Neural crest cell (in vitro differentiated cells): ENCODE data around the gene FOXA2. TPM values are rescaled to one million over a fixed set of nuclear protein-coding genes. Genes with fewer than 3 reads are reported as not detected.
A peak's percentile ranks its signal among the peaks of the same experiment; 100 is the strongest.

ENCODE experiments used
- DNase-seq: peaks from one replicate; pipeline ENCODE4 v3.0.0; 2021; ENCODE audit warnings: low read depth, mixed read lengths, low spot score
- H3K27ac Mint-ChIP-seq: one replicate; pipeline ENCODE4 v1.8.0; 2021; ENCODE audit warnings: mild to moderate bottlenecking, mixed read lengths; ENCODE audit not compliant: unreplicated experiment
- H3K27me3 Mint-ChIP-seq: 2 replicates; pipeline ENCODE4 v1.8.0; 2021; ENCODE audit warnings: low read depth, mild to moderate bottlenecking, mixed read lengths
- H3K36me3 Mint-ChIP-seq: 2 replicates; pipeline ENCODE4 v1.8.0; 2021; ENCODE audit warnings: low read depth, mild to moderate bottlenecking, mixed read lengths
- H3K4me1 Mint-ChIP-seq: 2 replicates; pipeline ENCODE4 v1.8.0; 2021; ENCODE audit warnings: mixed read lengths
- H3K4me3 Mint-ChIP-seq: one replicate; pipeline ENCODE4 v1.8.0; 2021; ENCODE audit warnings: mild to moderate bottlenecking, mixed read lengths
- H3K9me3 Mint-ChIP-seq: 2 replicates; pipeline ENCODE4 v1.8.0; 2021; ENCODE audit warnings: mixed read lengths
- total RNA-seq: library from RNA; stranded (reverse); gene quantifications from 2 replicates; pipeline ENCODE4 v1.2.1, GENCODE V29; 2021
- TF ChIP-seq, protein P1 (sequence below): fragments of 200-600 bp; sonication (generic); conservative IDR thresholded peaks from 2 replicates; pipeline ENCODE4 v1.5.0; 2021; ENCODE audit warnings: antibody characterized with exemption, mild to moderate bottlenecking

FOXA2 gene
- total RNA-seq, 1 donor from 2014 or later: 0.09 TPM

DNA sequence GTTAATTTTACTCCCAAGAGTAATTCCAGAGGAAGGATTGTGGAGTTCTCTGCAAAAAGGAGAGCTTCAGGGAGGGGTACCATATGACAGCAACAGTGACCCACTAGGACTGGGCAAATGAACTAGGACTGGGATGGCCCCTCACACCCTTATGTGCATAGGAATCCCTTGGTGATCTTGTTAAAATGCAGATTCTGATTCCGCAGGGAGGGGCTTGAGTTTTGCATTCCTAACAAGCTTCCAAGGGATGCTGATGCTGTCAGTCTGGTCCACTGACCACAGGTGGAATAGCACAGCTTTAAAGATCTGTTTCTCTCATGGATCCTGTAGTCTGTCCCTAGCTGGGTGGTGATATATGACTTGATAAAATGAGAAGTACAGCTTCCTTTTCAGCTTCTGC, 6.3 kb upstream of the FOXA2 start:
- H3K4me1 Mint-ChIP-seq: no peaks in the 10 kb centered on the region
- H3K36me3 Mint-ChIP-seq: no peaks in the 10 kb centered on the region
- H3K27ac Mint-ChIP-seq: no peak overlapping the region
- H3K4me3 Mint-ChIP-seq: no peak overlapping the region
- no peak for DNase-seq
- H3K27me3 Mint-ChIP-seq: peaks cover 100% of the 10 kb centered on the region
- TF ChIP-seq, protein P1, sequence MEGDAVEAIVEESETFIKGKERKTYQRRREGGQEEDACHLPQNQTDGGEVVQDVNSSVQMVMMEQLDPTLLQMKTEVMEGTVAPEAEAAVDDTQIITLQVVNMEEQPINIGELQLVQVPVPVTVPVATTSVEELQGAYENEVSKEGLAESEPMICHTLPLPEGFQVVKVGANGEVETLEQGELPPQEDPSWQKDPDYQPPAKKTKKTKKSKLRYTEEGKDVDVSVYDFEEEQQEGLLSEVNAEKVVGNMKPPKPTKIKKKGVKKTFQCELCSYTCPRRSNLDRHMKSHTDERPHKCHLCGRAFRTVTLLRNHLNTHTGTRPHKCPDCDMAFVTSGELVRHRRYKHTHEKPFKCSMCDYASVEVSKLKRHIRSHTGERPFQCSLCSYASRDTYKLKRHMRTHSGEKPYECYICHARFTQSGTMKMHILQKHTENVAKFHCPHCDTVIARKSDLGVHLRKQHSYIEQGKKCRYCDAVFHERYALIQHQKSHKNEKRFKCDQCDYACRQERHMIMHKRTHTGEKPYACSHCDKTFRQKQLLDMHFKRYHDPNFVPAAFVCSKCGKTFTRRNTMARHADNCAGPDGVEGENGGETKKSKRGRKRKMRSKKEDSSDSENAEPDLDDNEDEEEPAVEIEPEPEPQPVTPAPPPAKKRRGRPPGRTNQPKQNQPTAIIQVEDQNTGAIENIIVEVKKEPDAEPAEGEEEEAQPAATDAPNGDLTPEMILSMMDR: no peak
- H3K9me3 Mint-ChIP-seq: no peaks in the 10 kb centered on the region

- DNase-seq: no peak
- peaks cover 91% of the 10 kb centered on the region for H3K27me3 Mint-ChIP-seq
- TF ChIP-seq, protein P1: peak; percentile 78
- H3K27ac Mint-ChIP-seq: no peak overlapping the region
- peaks cover 4% of the 10 kb centered on the region for H3K4me1 Mint-ChIP-seq
- no peaks in the 10 kb centered on the region for H3K9me3 Mint-ChIP-seq
- no peaks in the 10 kb centered on the region for H3K36me3 Mint-ChIP-seq
- no peak overlapping the region for H3K4me3 Mint-ChIP-seq
Observed at GRCh38 chr20:22586645-22587310, 2.4 kb upstream of the FOXA2 start.

GRCh38 chr20:22585786-22586493, 1.6 kb upstream of the FOXA2 start:
- H3K9me3 Mint-ChIP-seq: no peaks in the 10 kb centered on the region
- peaks cover 4% of the 10 kb centered on the region for H3K4me1 Mint-ChIP-seq
- DNase-seq: no peak
- H3K27ac Mint-ChIP-seq: no peak overlapping the region
- TF ChIP-seq, protein P1: no peak
- H3K4me3 Mint-ChIP-seq: no peak overlapping the region
- peaks cover 91% of the 10 kb centered on the region for H3K27me3 Mint-ChIP-seq
- no peaks in the 10 kb centered on the region for H3K36me3 Mint-ChIP-seq

GRCh38 chr20:22584922-22585785, 782 bp upstream of the FOXA2 start:
- Mint-ChIP-seq H3K4me3 (no peak overlapping the region), H3K36me3 (no peaks in the 10 kb centered on the region), H3K27ac (no peak overlapping the region), H3K9me3 (no peaks in the 10 kb centered on the region), H3K27me3 (peaks cover 91% of the 10 kb centered on the region), H3K4me1 (peaks cover 4% of the 10 kb centered on the region)
- no peak for DNase-seq
- TF ChIP-seq, protein P1: no peak

DNA sequence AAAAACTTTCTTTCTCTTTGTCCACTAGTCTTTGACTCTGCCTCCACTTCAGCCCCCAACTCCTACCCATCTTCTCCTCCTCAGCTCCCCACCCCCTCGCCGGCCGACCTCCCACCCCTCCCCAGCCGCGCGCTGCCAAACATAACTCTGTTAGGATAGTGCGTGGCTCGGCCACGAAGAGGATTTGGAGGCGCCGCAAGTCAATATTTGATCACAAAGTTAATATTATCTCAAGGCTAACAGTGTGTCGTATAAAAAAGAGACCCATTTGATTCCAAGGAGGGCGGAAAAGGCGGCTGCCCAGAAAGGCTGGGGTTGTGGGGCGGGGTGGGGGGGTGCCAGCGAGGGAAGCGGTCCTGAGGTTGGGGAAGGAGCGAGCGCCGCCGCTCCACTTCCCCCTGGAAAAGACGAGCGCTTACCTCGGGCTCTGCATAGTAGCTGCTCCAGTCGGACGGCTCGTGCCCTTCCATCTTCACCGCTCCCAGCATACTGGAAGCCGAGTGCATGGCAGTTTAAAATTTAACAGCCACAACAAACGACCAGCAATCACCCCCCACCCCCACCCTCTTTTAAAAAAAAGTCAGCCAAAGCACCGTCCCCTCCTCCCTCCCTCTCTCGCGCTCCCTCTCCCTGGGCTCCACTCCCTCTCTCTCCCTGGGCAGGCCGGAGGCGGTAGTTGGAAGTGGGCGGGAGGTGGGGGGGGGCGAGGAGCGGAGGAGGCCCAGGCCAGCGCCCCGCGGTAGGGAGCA, 425 bp downstream of the FOXA2 start:
- H3K9me3 Mint-ChIP-seq: no peaks in the 10 kb centered on the region
- no peak overlapping the region for H3K27ac Mint-ChIP-seq
- TF ChIP-seq, protein P1: no peak
- peaks cover 91% of the 10 kb centered on the region for H3K27me3 Mint-ChIP-seq
- no peaks in the 10 kb centered on the region for H3K36me3 Mint-ChIP-seq
- DNase-seq: no peak
- H3K4me1 Mint-ChIP-seq: peaks cover 4% of the 10 kb centered on the region
- H3K4me3 Mint-ChIP-seq: no peak overlapping the region
